ELR (cell line): Measurements from ENCODE around the gene SPDYE4.
"Not testable (repeated sequence)": the region's sequence is repeated elsewhere in the genome, so short reads cannot be mapped to it uniquely, and the experiment has no call there.

ENCODE experiments used
- DNase-seq: peaks from one replicate; pipeline ENCODE4 v3.0.0-alpha.2; 2015; ENCODE audit warnings: low read depth

Gene SPDYE4, protein sequence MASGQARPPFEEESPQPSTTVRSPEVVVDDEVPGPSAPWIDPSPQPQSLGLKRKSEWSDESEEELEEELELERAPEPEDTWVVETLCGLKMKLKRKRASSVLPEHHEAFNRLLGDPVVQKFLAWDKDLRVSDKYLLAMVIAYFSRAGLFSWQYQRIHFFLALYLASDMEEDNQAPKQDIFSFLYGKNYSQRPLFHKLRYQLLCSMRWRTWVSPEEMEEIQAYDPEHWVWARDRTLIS

DNA sequence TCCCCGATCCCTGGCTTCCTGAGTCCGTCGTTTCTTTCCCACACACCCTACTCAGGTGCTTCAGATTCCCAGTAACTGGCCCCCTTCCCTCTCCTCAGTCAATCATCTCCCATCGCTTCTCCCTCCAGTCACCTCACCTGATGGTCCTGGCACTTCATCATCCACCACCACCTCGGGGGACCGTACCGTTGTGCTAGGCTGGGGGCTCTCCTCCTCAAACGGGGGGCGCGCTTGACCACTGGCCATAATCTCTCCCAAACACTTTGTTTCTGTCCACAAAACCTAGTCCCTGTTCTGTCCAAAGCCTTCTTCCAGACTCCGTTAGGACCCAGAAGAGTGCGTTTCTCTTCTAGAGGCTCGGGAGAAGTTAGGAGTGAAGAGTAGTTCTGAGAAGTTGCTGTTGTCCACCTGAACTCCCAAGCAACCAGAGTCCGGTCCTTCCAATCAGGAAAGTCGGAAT is at the start of gene SPDYE4:
SPDYE4 (minus strand) TSS at position 410 of the 460 bp plus-strand sequence; CDS start at position 246, 164 bp downstream.
- DNase-seq, result no peak

DNA sequence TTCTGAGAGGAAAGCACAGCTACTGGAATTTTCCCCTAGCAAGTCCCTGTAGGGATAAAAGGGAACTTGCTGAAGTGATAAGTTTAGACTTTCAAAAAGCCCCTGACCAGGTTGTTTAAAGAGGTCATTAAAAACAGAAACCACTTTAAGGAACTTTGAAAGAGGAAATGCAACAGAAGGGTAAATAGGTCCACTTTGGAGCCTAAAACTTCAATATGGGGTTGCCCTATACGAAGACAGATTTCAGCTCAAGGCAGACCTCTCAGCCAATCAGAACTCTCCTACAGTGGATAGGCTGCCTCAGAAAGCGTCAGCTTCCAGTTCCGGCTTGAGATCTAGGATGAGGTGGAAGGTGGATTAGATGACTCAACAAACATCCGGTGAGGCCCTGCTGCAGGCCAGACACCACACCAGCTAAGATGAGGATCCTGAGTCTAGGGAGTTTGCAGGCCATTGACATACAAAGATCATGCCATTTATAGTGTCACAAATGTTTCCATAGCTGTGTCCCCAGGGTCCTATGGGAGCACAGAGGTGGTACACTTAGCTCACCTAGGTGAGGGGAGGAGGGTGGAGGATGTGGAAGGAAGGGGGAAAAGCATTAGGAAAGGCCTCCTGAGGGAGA is 48.7 kb upstream of the SPDYE4 start:
- peak; percentile 70 for DNase-seq

DNA sequence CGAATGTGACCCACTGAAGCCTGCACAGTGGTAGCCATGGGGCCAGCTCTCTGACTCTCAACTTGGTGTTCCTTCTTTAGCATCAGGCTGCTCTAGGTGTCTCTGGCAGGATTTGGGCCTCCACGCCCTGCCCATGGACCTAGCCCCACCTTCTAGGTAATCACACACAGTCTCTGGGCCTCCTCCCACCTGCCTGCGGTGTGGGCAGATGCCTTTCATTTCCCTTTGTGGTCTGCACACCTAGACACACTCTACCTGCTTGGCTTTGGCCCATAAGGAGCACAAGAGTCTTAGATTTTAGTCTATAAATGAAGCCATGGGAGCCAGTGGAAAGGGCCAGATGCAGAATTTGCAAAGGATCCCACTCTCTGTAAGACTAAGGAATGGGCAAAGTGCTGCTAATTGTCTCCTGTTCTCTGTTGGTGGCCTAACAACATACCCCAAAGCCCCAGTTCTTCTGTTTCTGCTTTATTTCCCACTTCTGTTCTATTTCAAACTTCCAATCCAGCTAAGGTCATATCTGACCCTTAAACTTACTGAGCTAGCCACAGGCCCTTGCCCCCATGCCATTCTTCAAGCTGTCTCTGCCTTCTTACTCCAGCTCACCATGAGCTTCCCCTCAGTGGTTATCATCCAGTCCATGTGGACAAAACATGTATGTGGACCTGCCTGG is 48.0 kb upstream of the SPDYE4 start:
- DNase-seq, result no peak

DNA sequence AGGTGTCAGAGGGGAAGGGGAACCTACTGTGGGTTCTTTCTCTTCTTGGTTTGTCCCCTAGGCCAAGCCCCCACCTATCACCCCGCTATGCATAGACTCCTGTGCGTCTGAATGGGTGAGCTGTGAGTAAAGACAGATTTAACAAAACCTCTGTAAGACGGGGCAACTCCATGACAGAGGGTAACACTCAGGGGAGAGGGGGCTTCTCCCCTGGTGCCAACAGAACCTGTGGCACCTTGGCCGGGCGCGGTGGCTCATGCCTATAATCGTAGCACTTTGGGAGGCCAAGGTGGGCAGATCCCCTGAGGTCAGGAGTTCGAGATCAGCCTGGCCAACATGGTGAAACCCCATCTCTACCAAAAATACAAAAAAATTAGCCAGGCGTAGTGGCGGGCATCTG is 47.0 kb upstream of the SPDYE4 start:
- DNase-seq, result not testable (repeated sequence)

DNA sequence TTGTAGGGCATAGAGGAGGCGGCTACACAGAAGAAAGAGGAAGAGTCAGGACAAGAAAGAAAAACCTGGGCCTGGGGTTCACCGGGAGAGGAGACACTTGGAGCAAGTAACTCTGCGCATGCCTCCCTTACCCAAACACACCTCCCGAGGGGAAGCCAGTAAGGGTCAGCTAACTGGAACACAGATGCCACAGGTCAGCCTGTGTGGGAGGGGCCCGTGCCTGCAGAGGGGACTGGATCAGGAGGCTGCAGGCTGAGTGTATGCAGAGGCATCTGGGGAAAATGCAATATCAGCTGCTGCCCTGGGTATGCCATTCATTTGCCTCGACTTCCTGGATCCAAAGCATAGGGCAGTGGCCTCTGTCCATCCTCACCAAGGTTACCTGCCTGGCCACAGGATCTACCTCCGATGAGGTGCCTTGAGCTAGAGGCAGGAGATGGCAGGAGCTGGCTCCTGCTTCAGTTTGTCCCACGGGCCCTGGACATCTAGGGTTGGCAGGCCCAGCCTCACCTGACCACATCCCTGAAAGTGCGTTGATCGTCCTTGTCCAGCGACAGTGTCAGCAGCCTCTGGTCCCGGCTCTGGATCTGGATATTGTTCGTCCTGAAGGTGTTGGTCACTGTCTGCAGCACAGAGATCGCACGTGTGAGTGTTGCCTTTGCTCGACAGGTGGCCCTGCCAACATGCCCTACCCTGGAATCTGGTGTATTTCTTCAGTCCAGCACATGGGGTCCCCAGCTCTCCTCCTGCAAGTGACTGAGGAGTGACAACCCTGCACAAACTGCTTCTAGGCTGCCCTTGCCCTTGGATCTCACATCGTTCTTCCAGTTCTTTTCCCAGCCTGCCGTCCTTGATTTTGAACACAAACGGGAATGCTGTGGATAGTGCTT is 45.4 kb upstream of the SPDYE4 start:
- DNase-seq, result no peak

DNA sequence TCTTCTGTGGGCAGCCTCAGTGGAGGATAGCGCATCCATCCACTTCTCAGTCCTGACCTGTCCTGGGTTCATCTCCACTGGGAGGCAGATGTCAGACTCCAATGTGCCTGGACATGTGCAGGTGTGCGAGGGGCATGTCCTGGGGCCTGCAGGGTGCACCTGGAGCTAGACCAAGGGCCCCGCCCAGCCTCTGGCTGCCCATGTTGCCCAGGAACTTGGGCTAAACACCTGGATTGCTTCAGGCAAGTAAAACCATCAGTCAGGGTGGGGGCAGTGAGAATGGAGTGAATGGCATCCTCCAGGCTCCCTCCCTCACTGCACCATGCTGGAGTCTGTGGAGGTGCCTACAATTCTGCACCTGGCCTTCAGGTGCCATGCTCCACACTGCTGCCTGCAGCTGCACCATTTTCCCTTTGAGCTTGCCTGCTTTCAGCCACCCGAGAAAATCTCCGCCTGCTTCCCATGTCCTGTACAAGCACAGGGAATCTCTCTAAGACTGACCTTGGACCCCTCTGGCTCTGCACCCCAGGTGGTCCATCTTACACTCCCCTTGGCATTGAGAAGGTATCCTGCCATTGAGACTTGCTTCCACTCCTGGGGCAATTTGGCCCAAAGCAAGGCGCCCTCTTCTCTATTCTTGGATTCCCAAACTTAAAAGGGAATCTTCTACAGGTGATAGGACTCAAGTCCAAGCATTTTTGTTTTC is 42.9 kb upstream of the SPDYE4 start:
- no peak for DNase-seq

DNA sequence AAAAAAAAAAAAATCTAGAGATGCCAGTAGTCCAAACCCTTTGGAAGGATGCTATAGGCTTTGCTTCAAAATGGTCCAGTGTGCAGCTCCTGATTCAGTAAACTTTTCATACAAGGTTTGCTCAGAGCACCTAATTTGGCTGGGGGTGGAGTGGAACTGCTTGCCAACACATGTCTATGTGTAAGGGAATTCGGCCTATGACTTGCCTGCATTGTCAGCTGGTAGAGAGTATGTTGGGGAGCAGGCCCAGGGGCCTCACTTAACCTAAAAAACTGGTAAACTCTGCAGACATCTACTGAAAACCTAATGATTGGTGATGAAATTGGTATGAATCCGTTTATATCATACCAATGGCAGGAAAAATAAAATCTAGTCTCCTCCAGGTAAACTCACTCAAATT is 42.3 kb upstream of the SPDYE4 start:
- no peak for DNase-seq

DNA sequence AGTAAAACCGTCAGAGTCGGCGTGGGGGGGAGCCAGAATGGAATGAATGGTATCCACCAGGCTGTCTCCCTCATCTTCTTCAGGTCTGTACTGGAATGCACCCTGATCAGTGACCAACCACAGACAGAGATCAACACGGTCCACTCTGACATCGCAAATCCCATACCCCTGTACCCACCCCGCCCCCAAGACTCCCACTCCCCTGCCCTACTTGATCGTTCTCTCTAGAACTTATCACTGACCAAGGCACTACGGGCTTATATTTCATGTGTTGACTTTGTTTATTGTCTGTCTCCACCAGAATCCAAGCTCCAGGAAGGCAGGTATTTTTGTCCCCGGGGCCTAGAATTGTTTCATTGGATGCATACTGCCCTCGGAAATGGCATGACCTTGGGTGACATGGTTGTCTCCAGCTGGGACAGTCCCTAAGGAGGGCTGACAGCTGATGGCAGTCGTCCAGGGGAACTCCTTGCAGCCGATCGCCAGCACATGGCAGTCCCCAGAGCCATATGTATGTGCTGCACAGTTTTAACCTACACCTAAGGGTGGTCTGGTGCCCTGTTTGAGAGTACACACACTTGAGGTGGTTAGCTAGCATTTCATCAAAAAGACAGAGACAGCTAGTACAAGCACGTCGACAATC is 41.3 kb upstream of the SPDYE4 start:
- no peak for DNase-seq

DNA sequence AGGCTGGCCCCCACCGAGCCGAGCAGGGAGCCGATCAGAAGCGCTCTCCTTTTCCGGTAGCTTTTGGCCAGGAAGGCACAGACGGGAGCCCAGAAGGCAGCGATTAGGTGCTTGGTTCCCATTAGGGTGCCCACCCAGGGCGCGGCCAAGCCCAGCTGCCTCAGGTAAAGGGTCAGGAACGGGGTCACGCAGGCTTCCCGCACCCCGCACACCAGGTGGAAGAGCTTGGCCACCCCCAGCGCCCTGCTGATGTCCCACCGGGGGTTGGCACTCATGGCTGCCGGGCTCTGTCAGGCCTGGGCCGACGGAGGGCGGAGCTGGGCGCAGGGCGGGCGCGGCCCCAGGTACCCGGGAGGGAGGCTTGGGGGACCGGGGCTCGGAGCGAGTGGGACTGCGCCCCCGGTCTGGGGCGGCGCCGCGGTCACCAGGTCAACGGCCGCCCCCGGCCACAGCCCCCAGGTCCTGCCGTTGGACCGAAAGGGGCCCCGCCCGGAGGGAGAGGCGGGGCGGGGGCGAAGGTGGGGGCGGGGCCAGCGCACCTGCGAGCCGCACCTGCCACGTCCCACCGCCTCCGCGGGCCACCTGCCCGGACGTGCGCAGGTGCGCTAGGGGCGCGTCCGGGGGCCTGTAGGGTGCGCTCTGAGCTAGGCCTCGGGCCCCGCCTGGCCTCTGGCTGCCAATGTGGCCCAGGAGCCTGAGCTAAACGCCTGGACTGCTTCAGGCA is 40.7 kb upstream of the SPDYE4 start, which contains the start of gene MFSD6L:
MFSD6L (minus strand) TSS at position 520 of the 724 bp plus-strand sequence; CDS start at position 275, 245 bp downstream.
- DNase-seq, result no peak

DNA sequence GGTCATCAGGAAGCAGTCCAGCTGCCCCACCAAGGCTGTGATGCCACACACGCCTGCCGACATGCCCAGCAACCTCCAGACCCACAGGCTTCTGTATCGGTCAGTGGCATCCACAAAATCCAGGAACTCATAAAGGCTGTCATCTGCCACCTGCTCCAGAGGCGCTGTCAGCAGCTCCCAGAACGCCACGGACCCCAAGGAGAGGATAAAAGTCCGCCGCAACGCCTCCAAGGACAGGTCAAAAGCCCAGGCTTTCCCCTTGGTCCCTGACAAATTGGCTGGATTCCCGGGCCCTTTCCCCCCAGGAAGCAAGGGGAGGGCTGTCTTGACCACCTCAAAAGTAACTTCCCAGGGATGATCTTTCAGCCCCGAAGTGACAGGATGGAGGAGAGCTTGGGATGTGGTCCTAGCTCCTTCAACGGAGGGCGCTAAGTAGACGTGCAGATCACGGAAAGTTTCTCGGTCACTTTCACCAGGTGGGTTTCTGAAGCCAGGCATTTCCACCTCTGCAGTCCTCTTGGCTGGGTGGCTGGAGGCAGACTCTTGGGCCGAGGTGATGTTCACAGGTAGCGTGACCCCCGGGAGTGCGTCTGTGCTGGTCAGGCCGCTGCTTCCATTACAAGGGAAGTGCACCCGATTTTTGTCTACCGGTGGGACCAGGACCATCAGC is 40.0 kb upstream of the SPDYE4 start:
- DNase-seq, result no peak

DNA sequence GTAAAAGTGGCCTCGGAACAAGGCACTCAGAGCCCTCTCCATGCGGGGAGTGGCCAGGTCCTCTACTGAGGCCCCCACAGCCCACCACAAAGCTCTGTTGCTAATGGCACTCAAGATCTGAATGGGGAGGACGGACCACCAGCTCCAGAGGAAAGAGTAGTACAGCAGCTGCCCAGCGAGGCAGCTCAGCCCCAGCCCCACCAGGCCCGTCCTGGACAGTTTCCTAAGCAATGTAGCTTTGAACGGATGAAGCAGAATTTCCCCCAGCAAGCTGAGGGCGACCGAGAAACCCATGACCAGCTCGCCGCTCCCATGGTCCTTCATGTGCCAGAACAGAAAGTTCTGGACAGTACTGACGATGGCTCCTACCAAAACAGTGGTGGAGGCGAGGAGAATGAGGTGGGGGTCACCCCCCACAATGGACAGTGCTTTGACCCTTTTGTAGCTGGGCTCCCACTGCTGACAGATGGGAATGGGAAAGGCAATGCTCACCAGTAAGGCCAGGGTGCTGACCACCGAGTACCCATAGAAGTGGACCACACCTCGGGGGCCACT is 39.4 kb upstream of the SPDYE4 start:
- DNase-seq, result no peak

DNA sequence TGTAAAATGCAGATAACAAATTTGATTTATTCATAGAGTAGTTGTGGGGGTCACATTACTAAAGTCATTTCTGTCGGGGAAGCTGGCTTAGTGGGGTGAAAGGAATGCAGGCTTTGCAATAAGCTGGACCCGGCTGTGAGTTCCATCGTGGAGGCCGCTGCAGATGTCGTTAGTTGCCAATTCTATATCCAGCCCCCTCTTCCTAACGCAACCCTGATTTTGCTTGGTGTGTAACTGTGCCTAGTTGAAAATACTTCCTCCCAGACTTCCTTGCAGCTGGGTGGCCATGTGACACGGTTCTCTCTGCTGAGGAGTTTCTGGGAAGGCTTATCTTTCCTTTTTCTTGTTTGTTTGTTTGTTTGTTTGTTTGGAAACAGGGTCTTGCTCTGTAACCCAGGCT is 36.3 kb upstream of the SPDYE4 start:
- DNase-seq, result no peak

DNA sequence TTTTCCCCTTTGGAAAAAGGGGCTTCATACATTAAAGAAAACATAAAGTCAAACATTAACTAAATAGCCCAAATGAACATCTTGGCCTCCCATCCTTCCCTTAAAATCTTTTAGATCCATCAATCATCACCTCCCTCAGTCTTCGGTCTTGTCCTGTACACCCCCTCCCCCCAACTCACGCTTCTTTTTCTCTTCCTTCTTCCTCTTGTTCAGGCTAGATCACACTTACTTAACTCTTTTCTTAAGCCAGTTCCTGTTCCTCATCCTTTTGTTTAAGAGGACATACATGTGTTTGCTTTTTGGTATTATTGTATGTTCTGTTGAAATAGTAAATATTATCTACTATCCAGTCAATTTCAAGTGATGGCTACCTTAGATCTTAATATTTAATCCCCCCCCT is 35.3 kb upstream of the SPDYE4 start:
- no peak for DNase-seq

DNA sequence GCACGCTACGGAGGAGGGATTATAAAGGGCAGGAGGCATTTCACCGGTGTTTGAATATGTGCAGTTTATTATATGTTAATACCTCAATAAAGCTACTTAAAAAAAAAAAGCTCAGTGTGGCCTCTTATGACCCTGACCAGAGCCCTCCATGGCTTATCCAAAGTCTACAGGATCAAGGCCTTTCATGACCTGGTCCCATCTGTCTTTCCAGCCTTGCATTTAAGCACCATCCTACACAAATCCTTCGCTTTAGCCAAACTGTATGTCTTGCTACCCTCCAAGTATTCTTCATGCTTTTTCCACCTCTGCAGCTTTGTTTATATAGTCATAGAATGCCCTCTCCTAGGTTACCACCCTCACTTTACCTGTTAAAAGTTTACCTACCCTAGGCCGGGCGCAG is 34.3 kb upstream of the SPDYE4 start:
- DNase-seq, result no peak

DNA sequence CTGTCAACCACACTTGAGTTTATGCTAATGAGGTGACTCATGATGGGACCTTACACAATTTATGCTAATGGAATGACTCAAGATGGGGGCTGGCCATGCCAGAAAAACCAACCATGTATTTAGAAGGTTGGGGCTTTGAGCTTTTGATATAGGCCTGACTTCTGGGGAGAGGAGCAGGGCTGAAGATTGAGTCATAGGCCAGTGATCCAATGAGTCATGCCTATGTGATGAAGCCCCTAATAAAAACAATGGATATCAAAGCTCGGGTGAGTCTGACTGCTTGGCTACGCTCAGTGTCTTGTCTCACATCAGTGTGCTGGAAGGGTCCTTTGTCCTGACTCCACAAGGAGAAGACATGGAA is 33.5 kb upstream of the SPDYE4 start:
- DNase-seq, result peak; percentile 79

DNA sequence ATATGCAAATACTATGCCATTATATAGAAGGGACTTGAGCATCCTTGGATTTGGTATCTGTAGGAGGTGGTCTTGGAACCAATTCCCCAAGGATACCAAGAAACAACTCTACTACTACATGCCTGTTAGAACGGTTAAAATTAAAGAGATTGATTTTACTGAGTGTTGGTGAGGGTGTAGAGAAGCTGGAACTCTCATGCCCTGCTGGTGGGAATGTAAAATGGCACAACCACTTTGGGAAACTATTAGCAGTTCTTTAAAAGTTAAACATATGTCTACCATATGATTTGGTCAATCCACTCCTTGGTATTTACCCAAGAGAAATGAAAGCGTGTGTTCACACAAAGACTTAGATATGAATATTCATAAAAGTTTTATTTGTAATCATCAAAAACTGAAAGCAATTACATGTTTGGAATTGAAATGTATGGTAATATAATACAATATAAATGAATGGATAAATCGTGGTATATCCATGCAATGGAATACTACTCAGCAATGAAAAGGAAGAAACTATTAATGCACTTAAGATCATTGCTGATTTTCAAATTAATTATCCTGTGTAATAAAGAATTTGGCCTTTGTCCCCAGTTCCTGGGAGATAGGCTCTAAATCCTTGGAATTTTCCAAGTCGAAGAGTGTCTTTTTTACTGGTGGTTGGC is 33.0 kb upstream of the SPDYE4 start:
- no peak for DNase-seq

DNA sequence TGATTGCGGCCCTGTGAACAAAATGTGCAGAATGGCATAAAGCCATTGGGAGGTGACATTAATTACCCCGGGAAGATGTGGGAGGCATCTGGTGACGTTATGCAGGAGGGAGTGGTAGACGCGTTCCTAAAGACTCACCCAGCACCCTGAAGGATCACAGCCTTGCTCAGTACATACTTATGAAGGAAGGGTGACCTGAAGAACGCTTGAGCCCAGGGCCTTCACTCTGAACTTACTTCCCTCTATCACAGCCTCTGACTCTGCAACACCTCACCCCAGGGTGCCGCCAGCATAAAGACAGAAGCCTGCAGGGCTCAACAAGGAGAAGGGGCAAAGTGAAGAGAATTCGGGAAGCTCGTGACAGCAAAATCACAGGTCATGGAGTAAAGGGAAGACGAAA is 31.4 kb upstream of the SPDYE4 start:
- DNase-seq, result no peak

DNA sequence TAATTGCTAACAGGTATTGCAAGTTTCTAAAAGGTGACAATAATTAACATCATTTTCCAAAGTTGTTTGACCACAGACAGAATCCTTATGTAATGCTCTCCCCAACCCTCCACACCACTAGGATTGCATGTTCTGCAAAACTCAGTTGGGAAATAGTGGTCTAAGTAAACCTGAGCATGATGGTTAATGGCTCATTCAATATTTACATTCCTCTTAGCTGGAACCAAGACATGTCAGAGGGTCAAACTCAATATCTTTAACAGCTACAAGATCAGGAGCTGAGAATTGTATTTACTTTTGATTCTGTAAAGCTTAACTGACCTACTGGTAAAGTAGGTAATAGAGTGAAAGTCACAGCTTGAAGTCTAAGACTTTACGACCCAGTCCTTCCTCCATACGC is 30.7 kb upstream of the SPDYE4 start:
- DNase-seq, result no peak
